OCI-LY3 (cell line): ENCODE measurements around the gene NACAD.

ENCODE experiments used
- CTCF ChIP-seq: fragments of 200-600, 300-600 bp; sonication (generic); IDR thresholded peaks from 2 replicates; pipeline ENCODE4 v1.5.1; 2014; ENCODE audit warnings: antibody characterized with exemption, low read length, low read depth
- EZH2phosphoT487 ChIP-seq: fragments of 200-600 bp; shearing (Covaris generic); IDR thresholded peaks from 2 replicates; pipeline ENCODE4 v1.6.1; 2018; ENCODE audit warnings: antibody characterized with exemption, mixed run types, low read depth

GRCh38 chr7:45075871-45076796, 12.6 kb downstream of the NACAD start:
- no peak for TF ChIP-seq CTCF
- no peak for TF ChIP-seq EZH2phosphoT487
